D721Med (cell line): ENCODE data around the gene PIAS2.
"Not testable (repeated sequence)": the region's sequence is repeated elsewhere in the genome, so short reads cannot be mapped to it uniquely, and the experiment has no call there.

ENCODE experiments used
- DNase-seq: peaks from one replicate; pipeline ENCODE4 v3.0.0; 2011; ENCODE audit warnings: low spot score; ENCODE audit not compliant: insufficient read length
- FAIRE-seq: peaks from 2 replicates; lab custom pipeline; 2011; peaks lifted over from hg19 to GRCh38; lab: Jason Lieb, UNC
- CTCF ChIP-seq: IDR thresholded peaks from 2 replicates; pipeline ENCODE4 v1.5.1; 2012; ENCODE audit warnings: mild to moderate bottlenecking, control low read depth; ENCODE audit not compliant: insufficient read depth; ENCODE audit errors: missing control alignments

PIAS2 gene

GRCh38 chr18:46877329-46877987 is 39.8 kb downstream of the PIAS2 start:
- TF ChIP-seq CTCF: no peak
- FAIRE-seq (no peak), DNase-seq (no peak)

GRCh38 chr18:46868169-46868921 is 49.0 kb downstream of the PIAS2 start:
- FAIRE-seq (no peak), DNase-seq (no peak)
- TF ChIP-seq CTCF: no peak

- no peak for DNase-seq
- FAIRE-seq: peak; percentile 46
- no peak for TF ChIP-seq CTCF
Measured at GRCh38 chr18:46867367-46868143, 49.8 kb downstream of the PIAS2 start.

- peak; percentile 41 for FAIRE-seq
- DNase-seq: no peak
- no peak for TF ChIP-seq CTCF
Measured at GRCh38 chr18:46866523-46866922, 50.8 kb downstream of the PIAS2 start.

GRCh38 chr18:46865245-46865644 is 52.1 kb downstream of the PIAS2 start:
- not testable (repeated sequence) for FAIRE-seq, DNase-seq

GRCh38 chr18:46859855-46860254 is 57.5 kb downstream of the PIAS2 start:
- no peak for DNase-seq
- TF ChIP-seq CTCF: no peak
- no peak for FAIRE-seq

- DNase-seq (no peak), FAIRE-seq (no peak)
Measured at GRCh38 chr18:46858290-46858689, 59.0 kb downstream of the PIAS2 start.

More at GRCh38 chr18:46858290-46858689, 59.0 kb downstream of the PIAS2 start:
- no peak for TF ChIP-seq CTCF
